Measurements from ENCODE around the gene TSSC4. TPM values are rescaled to one million over a fixed set of nuclear protein-coding genes. Genes with fewer than 3 reads are reported as not detected.

The TSSC4 gene
- total and polyA plus RNA-seq, 9 of the 15 experiments (the other 6 are each of a cell fraction or from before 2014, with no cell fraction given): 0.41 to 54.2 (median 11.0) TPM

- TF ChIP-seq ZNF184 (CRISPR knock-in tag; IDR thresholded peaks at IDR 0.05) (no peak), ZBTB1 (CRISPR knock-in tag; IDR thresholded peaks at IDR 0.05; ENCODE audit: borderline replicate concordance, low read depth) (peak; percentile 33; the same call in 1 of the 2 replicates), ZNF324 (CRISPR knock-in tag; IDR thresholded peaks at IDR 0.05) (0 out of 2 replicates have a peak, but pooled peaks have one; percentile 46), ZNF449 (CRISPR knock-in tag; IDR thresholded peaks at IDR 0.05) (no peak), ZFX (CRISPR knock-in tag; IDR thresholded peaks at IDR 0.05) (peak; percentile 79), KDM2B (CRISPR knock-in tag; IDR thresholded peaks at IDR 0.05) (peak; percentile 30; the same call in 1 of the 2 replicates), ZNF253 (CRISPR knock-in tag; conservative IDR thresholded peaks at IDR 0.05) (no peak), MEF2D (tag; conservative IDR thresholded peaks at IDR 0.05; ENCODE audit: low read depth) (no peak), NFATC3 (IDR thresholded peaks at IDR 0.05) (no peak), BMI1 (IDR thresholded peaks at IDR 0.05; ENCODE audit: low read length) (no peak), ZBTB8A (IDR thresholded peaks at IDR 0.05; ENCODE audit: partially characterized antibody) (no peak), PREB (CRISPR knock-in tag; IDR thresholded peaks at IDR 0.05) (no peak), TBP (optimal IDR thresholded peaks at IDR 0.05; ENCODE audit: low read depth, low read length) (peak; percentile 55), CREB1 (IDR thresholded peaks at IDR 0.05) (peak; percentile 95), CREB1 (CRISPR knock-in tag; IDR thresholded peaks at IDR 0.05) (peak; percentile 98), ILK (tag; IDR thresholded peaks at IDR 0.05; ENCODE audit: borderline replicate concordance, low read depth) (no peak), CREB3 (tag; conservative IDR thresholded peaks at IDR 0.05; ENCODE audit: low read depth) (no peak), ZNF124 (CRISPR knock-in tag; IDR thresholded peaks at IDR 0.05) (no peak), ZNF347 (CRISPR knock-in tag; IDR thresholded peaks at IDR 0.05; ENCODE audit: low read depth) (no peak), ZNF431 (CRISPR knock-in tag; IDR thresholded peaks at IDR 0.05) (no peak), ETV5 (CRISPR knock-in tag; IDR thresholded peaks at IDR 0.05; ENCODE audit: low read depth) (peak; percentile 95), SNAPC5 (CRISPR knock-in tag; IDR thresholded peaks at IDR 0.05) (no peak), MLLT1 (IDR thresholded peaks at IDR 0.05) (no peak)
These were observed at the start of gene TSSC4 (continued) for GRCh38 chr11:2400069-2400761.

Data from K562 (cell line).